GM21423 (cell line): ENCODE measurements around the gene POPDC2.
"Not testable (repeated sequence)": the region's sequence is repeated elsewhere in the genome, so short reads cannot be mapped to it uniquely, and the experiment has no call there.

Experiments used
- ATAC-seq: cut with Tn5 transposase; IDR thresholded peaks from one replicate; pipeline ENCODE4 v1.9.1; 2021; ENCODE audit warnings: mild to moderate bottlenecking, moderate library complexity; ENCODE audit not compliant: unreplicated experiment

POPDC2 gene

DNA sequence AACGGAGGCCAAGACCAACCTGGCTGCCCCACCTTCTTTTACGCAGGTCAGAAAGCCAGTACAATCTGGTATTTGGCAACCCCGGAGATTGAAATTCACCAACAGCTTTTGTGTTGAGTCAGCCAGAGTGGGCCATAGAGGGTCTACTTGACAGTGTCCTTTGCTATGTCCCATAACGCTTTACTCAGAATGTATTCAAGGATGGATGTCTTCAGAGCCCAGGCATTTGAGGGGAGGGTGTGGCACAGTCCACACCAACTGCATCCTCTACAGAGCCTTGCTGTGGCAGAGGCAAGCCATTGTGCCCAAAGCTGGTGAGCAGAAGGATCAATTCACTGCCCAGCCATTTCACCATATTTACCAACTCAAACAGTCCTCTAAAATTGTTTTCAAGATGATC is 44.3 kb downstream of the POPDC2 start:
- ATAC-seq = no peak

DNA sequence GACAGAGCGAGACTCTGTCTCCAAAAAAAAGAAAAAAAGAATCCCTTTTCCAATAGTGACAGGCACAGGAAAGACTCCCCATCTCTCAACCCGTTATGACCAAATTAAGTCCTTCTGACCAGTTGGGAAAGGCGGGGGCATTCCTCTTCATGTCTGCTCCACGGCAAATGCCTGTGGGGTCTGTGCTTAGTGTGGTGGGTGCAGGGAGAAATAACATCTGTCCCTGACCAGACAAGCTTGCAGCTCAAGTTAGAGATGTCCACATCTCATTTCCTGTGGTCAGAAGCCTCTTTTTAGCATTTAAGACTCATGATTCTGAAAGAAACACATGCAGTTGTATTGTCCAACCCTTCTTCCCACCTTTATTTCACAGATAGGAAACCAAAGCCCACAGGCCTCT is 46.5 kb downstream of the POPDC2 start:
- ATAC-seq = no peak

DNA sequence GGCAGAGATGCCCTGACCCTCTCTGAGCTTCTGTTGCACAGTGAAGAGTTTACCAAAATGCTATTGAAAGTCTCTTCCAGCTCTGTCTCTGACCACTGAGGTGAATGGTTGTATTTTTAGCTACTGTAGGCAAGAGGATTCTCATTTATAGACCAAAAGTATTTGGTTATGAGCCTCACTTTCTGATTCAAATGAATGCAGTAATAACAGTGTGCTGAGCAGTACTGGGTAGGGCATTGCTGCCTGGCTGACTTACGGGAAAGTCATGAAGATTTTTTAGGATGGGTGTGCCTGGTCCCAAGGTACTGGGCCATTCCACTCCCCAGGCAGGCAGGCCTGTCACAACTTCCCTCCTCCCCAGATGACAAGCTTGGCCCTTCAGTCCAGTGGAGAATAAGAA is 47.2 kb downstream of the POPDC2 start:
- ATAC-seq = no peak

DNA sequence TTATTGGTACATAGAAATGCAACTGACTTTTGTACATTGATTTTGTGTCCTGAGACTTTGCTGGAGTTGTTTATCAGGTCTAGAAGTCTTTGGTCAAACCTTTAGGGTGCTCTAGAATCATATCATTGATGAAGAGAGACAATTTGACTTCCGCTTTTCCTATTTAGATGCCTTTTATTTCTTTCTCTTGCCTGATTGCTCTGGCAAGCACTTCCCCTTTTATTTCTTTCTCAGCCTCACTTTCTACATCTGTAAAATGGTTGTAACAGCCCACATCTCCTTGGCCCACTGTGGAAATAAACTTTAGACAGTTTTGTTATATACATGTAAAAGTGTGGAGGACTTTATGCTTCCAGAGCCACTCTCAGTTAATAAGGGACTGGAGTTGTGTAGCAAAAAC is 48.7 kb downstream of the POPDC2 start:
- no peak for ATAC-seq

DNA sequence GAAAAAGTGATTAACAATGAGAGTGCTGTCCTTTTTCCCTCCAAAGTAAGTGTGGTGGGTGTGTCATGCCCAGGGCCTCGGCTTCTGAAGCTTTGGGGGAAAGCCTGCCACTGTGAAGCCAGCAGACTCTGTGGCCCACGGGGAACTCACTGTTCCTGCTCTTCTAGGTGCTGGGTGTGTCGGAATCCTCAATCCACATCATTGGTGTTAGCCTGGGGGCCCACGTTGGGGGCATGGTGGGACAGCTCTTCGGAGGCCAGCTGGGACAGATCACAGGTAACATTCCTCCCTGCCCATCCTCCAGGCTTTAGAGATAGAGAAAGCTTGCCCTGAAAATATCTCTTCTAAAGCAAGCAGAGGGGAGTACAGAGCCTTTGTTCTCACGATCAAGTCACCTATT is 51.1 kb downstream of the POPDC2 start:
- ATAC-seq = no peak

DNA sequence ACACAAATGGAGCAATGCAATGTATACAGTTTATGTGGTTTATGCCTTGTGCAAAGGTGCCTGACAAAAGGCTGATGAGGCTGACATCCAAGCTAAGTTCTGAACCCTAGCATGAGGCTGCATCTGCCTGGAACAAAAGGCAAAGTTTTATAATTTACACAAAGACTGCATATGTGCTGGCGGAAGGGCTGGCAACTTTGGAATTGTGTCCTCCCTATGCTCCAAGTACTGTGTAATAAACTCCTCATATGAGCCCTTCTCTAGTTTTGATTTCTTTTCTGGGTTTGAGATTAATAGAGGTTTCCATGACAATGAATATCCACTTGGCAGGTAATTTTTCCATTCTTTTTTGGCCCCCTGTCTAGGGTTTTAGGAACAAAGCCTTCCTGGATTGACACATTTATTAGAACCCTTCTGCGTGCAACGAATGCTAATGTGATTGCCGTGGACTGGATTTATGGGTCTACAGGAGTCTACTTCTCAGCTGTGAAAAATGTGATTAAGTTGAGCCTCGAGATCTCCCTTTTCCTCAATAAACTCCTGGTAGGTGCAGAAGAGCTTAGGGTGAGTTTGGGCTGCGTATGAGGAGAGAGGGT is 51.9 kb downstream of the POPDC2 start:
- ATAC-seq = no peak

DNA sequence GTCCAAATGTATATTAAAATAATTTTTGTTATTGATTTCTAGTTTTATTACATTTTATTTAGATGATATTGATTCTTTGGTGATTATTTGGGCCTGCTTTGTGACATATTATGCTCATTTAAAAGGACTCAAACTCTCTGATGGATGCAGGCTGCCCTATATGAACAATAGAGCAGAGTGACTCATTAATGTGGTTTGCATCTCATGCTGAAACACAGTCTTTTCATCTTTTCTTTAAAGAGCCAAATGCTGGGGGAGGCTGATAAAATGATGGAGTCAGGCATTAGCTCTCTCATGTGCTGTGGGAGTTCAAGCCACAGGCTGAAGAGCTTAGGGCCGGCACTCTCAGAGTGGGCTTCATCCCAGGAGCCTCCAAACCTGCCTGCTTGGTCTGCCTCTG is 55.5 kb downstream of the POPDC2 start:
- ATAC-seq = no peak

DNA sequence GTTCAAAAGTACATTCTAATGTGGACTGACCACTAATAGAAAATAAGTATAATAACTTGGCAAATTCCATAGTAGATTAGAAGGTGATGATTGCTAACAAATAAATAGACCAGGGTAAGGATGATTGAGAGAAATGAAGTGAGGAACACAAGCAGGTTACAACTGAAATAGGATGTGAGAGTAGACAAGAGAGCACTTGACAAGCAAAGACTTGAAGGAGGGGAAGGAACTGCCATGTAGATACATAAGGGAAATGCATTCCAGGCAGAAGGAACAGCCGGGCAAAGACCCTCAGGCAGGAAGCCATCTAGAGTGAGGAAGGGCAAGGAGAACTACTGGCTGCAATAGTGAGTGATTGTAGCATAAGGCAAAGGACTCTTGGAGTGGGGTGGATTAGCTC is 57.7 kb downstream of the POPDC2 start:
- ATAC-seq = no peak

DNA sequence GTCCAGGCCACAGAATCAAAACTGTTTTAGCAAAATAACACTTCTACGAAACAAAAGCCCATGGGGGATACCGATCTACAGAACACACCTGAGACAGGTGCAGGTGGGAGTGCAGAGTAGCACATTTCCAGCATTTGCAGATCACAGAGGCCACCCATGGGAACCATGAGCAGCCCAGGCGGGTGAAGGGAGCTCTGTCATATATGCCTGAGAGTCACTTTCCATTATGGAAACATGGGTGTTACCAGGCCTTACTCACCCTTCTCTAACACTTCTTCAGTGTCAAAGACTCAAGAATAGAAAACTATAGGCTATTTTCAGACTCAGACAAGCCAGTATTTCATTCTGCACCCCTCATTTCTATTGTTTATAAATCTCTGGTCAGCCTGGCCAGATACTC is 59.2 kb downstream of the POPDC2 start:
- no peak for ATAC-seq

DNA sequence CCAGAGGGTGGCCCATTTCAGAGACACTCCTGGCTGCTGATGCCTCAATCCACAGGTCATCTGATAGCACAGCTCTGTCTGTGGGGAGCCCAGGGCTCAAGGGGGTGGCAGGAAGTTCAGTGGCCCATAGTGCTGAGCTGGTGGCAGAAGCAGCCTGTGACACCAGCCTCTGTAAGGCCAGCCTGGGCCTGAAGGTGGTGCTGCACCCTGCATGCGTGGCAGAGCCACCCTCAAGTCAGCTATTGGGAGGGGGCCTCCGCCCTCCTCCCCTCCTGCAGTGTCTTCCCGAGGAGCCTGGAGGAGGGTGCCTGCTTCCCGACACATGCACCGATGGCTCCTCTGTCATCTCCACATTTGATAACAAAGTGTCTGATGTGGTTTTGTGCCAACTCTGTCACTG is 59.7 kb downstream of the POPDC2 start:
- peak; percentile 63 for ATAC-seq

DNA sequence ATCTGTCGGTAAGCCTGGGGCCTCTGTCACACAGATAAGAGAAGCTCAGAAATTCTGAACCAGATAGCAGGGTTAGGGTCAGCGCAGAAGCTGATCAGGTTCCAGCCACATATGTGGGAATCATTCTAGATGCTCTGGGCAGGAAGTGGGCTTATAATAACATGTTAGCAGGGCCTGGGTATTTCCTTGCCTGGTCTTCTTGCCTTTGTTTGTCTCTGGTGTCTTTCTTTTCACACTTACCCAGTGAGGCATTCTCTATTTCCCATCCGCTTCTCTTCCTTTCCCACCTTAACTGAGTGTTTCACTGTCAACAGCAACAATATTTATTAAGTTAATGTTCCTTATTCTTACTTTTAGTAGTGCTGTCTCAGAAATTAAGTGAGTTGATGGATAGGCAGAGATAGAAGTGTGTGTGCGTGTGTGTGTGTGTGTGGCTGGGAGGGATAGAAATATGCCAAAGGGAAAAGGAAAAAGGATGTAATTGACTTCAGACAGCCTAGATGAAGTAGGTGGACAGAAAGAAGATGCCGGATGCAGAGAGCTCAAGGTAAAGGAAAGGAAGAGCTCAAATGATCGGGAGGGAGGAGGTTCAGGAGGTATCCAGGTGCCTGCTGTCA is 60.7 kb downstream of the POPDC2 start:
- no peak for ATAC-seq

DNA sequence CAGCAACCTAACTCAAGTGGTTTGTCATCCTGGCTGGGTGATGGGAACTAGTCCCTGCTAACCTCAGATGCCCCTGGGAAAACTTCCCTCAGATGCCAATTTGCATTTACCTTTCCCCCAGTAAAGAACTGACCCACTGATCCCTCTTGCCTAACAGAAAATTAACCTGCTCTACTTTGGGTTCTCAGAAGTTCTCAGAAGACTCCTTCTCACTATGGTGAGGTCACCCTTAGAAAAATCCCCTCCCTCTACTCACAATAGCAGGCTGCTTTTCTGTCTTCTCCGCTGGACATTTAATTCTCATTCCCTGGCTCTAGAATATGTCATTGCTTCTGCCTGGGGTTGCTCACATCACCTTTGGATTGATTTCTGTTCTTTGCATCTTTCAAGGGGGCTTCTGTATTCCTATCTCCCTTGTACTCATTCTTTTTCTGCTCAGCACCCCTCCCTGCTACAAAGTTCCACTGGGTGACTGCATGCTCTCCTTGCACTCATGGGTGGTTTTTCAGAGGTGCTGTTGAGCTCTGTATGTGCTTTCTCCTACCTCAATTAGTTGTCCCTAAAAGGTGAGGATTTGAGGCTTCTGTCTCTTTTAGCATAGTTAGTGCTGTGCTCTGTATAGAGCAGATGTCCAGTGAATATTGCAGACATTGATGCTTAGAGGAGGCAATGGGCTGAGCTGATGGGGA is 61.8 kb downstream of the POPDC2 start:
- peak; percentile 56 for ATAC-seq

DNA sequence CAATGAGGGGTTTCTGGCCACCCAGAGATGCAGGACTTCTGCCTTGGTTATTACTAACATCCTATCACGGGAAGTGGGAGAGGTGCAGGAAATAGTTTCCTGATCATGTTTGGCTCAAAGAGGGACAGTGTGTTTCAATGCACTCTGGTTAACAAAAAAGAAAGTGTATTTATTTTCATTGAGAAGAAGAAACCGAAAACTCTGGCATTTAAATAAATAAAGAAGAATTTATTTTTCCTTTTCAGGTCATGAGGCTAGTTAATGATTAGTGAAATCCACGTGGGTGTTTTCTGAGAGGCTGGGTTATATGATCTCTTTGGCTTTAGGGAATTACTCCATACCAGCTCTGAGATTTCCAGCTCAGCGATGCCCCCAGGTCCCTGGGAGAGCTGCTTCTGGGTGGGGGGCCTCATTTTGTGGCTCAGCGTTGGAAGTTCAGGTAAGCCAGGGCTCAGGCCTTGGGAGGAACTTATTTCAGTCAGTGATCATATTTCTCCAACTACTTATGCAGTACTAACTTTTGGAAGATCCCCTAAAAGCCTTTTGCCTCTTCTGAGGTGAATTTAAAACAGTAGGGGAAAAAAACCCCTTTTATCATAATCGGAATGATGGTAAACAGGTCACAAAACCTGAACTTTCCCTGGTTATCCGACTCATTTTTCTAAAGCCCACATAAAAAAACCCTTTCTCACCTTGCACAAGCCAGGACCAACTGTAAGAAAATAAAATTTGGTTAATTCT is 62.7 kb downstream of the POPDC2 start, which contains the start of gene PLA1A:
Gene PLA1A (plus strand): TSS at position 338 of the 741 bp plus-strand sequence. CDS start 29 bp downstream, at position 367.
- ATAC-seq = no peak

DNA sequence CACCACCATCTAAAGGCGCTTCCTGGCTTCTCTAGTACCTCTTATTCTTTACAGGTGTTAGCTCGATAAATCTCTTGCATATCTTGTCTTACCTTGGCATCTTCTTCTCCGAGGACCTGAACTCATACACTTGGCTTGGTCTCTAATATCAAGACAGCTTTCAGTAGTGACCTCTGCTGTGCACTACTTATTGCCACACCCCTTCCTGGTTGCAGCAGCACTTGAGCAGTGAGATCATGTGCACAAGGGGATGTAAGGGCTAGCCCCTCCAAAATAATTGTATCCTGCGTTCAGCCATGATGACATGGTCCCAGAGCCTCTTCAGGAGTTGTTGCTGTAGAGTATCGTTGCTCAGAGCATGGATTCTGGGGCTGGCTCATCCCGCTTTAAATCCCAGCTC is 64.0 kb downstream of the POPDC2 start:
- no peak for ATAC-seq

DNA sequence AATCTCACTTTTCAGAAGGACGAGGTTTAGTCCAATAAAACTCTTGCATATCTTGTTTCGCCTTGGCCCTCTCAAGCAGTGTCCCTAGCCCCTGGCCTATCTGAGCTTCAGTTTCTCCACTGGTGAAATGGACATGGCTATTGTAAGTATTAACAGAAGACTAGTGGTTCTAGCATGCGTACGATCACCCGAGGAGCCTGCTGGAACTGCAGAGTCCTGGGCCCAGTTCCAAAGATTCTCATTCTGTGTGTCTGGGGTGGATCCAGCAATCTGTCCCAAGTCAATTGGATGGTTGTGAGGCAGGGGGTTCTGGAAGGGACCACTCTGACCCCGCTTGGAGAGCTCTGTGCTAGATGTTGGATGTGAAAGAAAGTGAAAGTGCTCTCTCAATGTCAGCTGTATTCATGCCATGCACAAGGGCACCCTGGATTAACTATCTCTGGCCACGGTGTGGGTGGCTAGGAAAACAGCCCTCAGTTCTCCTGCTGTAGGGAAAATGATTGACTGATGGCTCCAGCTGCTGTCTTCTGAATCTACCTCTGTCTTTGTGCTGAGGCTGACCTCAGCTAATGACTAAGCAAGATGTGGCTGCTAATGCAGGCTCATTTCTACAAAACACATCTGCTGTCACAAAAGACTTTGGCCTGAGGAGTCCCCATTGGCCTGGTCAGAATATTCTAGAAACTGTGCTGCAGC is 64.6 kb downstream of the POPDC2 start:
- ATAC-seq = no peak

DNA sequence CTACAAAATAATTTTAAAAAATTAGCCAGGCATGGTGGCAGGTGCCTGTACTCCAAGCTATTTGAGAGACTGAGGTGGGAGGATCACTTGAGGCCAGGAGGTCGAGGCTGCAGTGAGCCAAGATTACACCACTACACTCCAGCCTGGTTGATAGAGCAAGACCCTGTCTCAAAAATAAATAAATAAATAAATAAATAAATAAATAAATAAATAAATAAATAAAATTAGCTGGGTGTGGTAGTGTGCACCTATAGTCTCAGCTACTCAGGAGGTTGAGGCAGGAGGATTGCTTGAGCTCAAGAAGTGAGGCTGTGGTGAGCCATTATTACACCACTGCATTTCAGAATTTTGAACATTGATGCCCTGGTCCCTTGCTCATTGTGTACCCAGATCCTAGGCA is 65.5 kb downstream of the POPDC2 start:
- ATAC-seq = not testable (repeated sequence)

DNA sequence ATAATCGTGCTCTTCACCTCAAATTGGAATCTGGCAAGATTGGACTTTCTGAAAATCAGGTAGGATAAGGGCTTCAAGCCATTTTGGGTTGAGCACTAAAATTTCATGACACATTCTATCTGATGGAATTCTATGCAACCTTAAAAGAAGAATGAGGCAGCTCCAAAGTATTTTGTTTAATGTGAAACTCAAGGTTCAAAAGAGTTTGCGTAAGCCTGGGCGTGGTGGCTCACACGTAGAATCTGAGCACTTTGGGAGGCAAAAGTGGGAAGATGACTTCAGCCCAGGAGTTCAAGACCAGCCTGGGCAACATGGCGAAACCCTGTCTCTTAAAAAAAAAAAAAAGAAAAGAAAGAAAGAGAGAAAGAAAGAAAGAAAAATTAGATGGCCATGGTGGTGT is 66.3 kb downstream of the POPDC2 start:
- ATAC-seq = no peak

DNA sequence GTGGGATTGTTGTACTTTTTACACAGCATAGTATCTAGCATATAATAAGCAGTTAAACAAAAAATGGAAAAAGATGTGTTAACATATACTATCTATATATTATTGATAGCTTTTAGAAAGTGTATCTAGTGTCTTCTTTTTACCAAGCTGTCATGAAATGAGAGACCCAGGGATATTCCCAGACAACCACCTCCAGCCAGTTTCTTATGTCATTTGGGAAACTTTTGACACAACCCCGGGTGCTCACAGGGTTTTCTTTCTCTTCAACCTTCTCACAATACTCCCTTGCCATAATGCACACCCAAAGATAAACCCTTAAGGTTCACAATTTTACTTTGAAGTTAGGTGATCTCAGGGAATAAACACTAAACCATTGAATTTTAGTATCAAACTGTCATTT is 67.5 kb downstream of the POPDC2 start:
- no peak for ATAC-seq
